HepG2 (cell line): ENCODE data around the gene ATP5MK. TPM values are rescaled to one million over a fixed set of nuclear protein-coding genes. Genes with fewer than 3 reads are reported as not detected.

ENCODE experiments used
- ATAC-seq: fragments of 200-7000 bp; cut with Tn5 transposase; 3 replicates; pipeline ENCODE4 v1.9.1; 2020; ENCODE audit warnings: mild to moderate bottlenecking, moderate library complexity
- BruUV-seq: library from RNA; stranded (reverse); fragments of 400-500 nt; replicated peaks from 2 replicates; lab custom pipeline; 2021; lab: Mats Ljungman, UMichigan
- CTCF ChIA-PET: fragments of 300-600 bp; formaldehyde crosslinking; extraction: SDS; loops from one replicate; lab custom pipeline; 2021; ENCODE audit warnings: low total read pairs, inconsistent platforms, low intra/inter-chr PET ratio; lab: Yijun Ruan, JAX
- POLR2A ChIA-PET: fragments of 350-600 bp; sonication (Branson Sonifier 250); formaldehyde crosslinking; loops from one replicate; lab custom pipeline; 2020; ENCODE audit warnings: antibody characterized with exemption, inconsistent platforms; lab: Yijun Ruan, JAX
- DNase-seq: peaks from one replicate; pipeline ENCODE4 v3.0.0-alpha.2; 2015; ENCODE audit warnings: low spot score
- FAIRE-seq: peaks from 3 replicates; lab custom pipeline; 2011; peaks lifted over from hg19 to GRCh38; lab: Jason Lieb, UNC
- H2AFZ ChIP-seq: one replicate; pipeline ENCODE4 v1.6.1; 2011; ENCODE audit warnings: low read length, inconsistent platforms
- H3K27ac ChIP-seq: fragments of 300-600 bp; 3 replicates; pipeline ENCODE4 v1.8.0; 2011; ENCODE audit warnings: mixed run types, mild to moderate bottlenecking, mixed read lengths, low read length, inconsistent platforms; ENCODE audit not compliant: insufficient read depth; ENCODE audit errors: extremely low read length
- H3K27me3 ChIP-seq, 2 experiments: fragments of 200-600 bp in 1 of 2; 2 replicates in 1 of 2; 3 replicates in 1 of 2; pipeline versions ENCODE4 v1.6.0 to v1.8.0; 2011; ENCODE audit warnings: low read length in 2 of 2, mild to moderate bottlenecking in 2 of 2, moderate library complexity in 2 of 2, inconsistent platforms in 1 of 2; ENCODE audit not compliant: insufficient read depth in 2 of 2, control insufficient read depth in 1 of 2
- H3K36me3 ChIP-seq, 2 experiments: fragments of 200-600 bp in 1 of 2; replicated peaks in 1 of 2; 2 replicates in 1 of 2; 3 replicates in 1 of 2; pipeline versions ENCODE4 v1.5.1 to v1.8.0; 2011; ENCODE audit warnings: low read length in 2 of 2, inconsistent platforms in 1 of 2; ENCODE audit not compliant: insufficient read depth in 2 of 2, control insufficient read depth in 1 of 2
- H3K4me1 ChIP-seq: 2 replicates; pipeline ENCODE4 v1.5.1; 2012; ENCODE audit warnings: low read length, inconsistent platforms; ENCODE audit not compliant: insufficient read depth
- H3K4me2 ChIP-seq: 2 replicates; pipeline ENCODE4 v1.6.0; 2011; ENCODE audit warnings: low read depth, low read length, inconsistent platforms
- H3K4me3 ChIP-seq, 3 experiments: fragments of 200-600 bp in 1 of 3; sonication (generic), shearing (Covaris generic) in 1 of 3; replicated peaks in 1 of 3; 2 replicates each; pipeline ENCODE4 v1.5.1; 2011 to 2016; ENCODE audit warnings: low read length in 3 of 3, inconsistent platforms in 2 of 3, low read depth in 2 of 3, mild to moderate bottlenecking in 2 of 3, control low read depth in 1 of 3, mixed read lengths in 1 of 3; ENCODE audit not compliant: insufficient read depth in 1 of 3
- H3K79me2 ChIP-seq: one replicate; pipeline ENCODE4 v1.6.1; 2011; ENCODE audit warnings: low read length, inconsistent platforms; ENCODE audit not compliant: insufficient read depth
- H3K9ac ChIP-seq: 2 replicates; pipeline ENCODE4 v1.6.0; 2011; ENCODE audit warnings: mild to moderate bottlenecking, low read depth, low read length, inconsistent platforms; ENCODE audit not compliant: insufficient read depth
- H3K9me3 ChIP-seq: 2 replicates; pipeline ENCODE4 v1.5.1; 2012; ENCODE audit warnings: mild to moderate bottlenecking, low read length
- H4K20me1 ChIP-seq: 2 replicates; pipeline ENCODE4 v1.6.0; 2011; ENCODE audit warnings: inconsistent platforms, mild to moderate bottlenecking, low read length, moderate library complexity; ENCODE audit not compliant: insufficient read depth
- CBX1 ChIP-seq: IDR thresholded peaks from one replicate; pipeline ENCODE4 v1.6.1; 2016; ENCODE audit warnings: antibody characterized with exemption, low read depth
- CREB3 ChIP-seq: sonication (generic); formaldehyde crosslinking; IDR thresholded peaks from 2 replicates; pipeline ENCODE4 v1.5.0; 2020; ENCODE audit warnings: missing genetic modification reagents
- SYNCRIP ChIP-seq: fragments of 200-400 bp; formaldehyde crosslinking; IDR thresholded peaks from 2 replicates; pipeline ENCODE4 v1.6.1; 2018; ENCODE audit warnings: mild to moderate bottlenecking, low read depth, low read length; ENCODE audit not compliant: insufficient read depth
- TSC22D2 ChIP-seq: sonication (generic); formaldehyde crosslinking; IDR thresholded peaks from 2 replicates; pipeline ENCODE4 v1.5.1; 2020; ENCODE audit warnings: missing genetic modification reagents, mild to moderate bottlenecking, borderline replicate concordance
- ZBTB3 ChIP-seq: sonication (generic); formaldehyde crosslinking; IDR thresholded peaks from 2 replicates; pipeline ENCODE4 v1.4.0; 2020; ENCODE audit warnings: low read depth, mild to moderate bottlenecking, moderate library complexity, missing genetic modification reagents, borderline replicate concordance
- ZEB1 ChIP-seq: IDR thresholded peaks from 2 replicates; pipeline ENCODE4 v1.6.1; 2012; ENCODE audit warnings: mild to moderate bottlenecking, low read depth, inconsistent platforms; ENCODE audit not compliant: insufficient replicate concordance
- ZNF331 ChIP-seq: sonication (generic); formaldehyde crosslinking; IDR thresholded peaks from 2 replicates; pipeline ENCODE4 v1.4.0; 2020; ENCODE audit warnings: missing genetic modification reagents
- ZNF546 ChIP-seq: sonication (generic); formaldehyde crosslinking; conservative IDR thresholded peaks from 2 replicates; pipeline ENCODE4 v1.8.1; 2023; ENCODE audit warnings: mild to moderate bottlenecking, missing genetic modification reagents
- ZNF574 ChIP-seq: sonication (generic); formaldehyde crosslinking; IDR thresholded peaks from 2 replicates; pipeline ENCODE4 v1.4.0; 2020; ENCODE audit warnings: missing genetic modification reagents
- ZNF607 ChIP-seq: sonication (generic); formaldehyde crosslinking; IDR thresholded peaks from 2 replicates; pipeline ENCODE4 v1.5.1; 2020; ENCODE audit warnings: missing genetic modification reagents, mild to moderate bottlenecking, borderline replicate concordance
- ZNF646 ChIP-seq: sonication (generic); formaldehyde crosslinking; IDR thresholded peaks from 2 replicates; pipeline ENCODE4 v1.9.0; 2021; ENCODE audit warnings: mild to moderate bottlenecking, missing genetic modification reagents
- WGBS: methylation state at CpG from one replicate; pipeline ENCODE4 v1.1.6; 2017; ENCODE audit warnings: low lambda C conversion rate; 5-methylcytosine and 5-hydroxymethylcytosine counted together
- in situ Hi-C: cut with HindIII; loops from 2 replicates; pipeline ENCODE4 v1.10.0; 2017; ENCODE audit warnings: low pct_unique_long_range_greater_than_20kb; ENCODE audit not compliant: extremely low pct_ligation_motif_present
- intact Hi-C: fragments of 100-400 bp; cut with micrococcal nuclease; formaldehyde crosslinking; loops from one replicate; pipeline ENCODE4 v1.10.0; 2022; ENCODE audit not compliant: unreplicated experiment
- polyA plus RNA-seq, 8 experiments: library from polyadenylated mRNA; depleted of rRNA in 3 of 8; stranded (reverse) in 7 of 8; unstranded in 1 of 8; fragments of >200 nt; fragmentation: Illumina TruSeq in 4 of 8; extraction: Trizol in 4 of 8; gene quantifications; 2 replicates each; pipeline versions ENCODE4 v1.2.1 to v1.2.3, GENCODE V29; 2011 to 2016; ENCODE audit warnings: low read depth in 4 of 8, missing spikeins in 1 of 8, mixed read lengths in 1 of 8; ENCODE audit not compliant: insufficient read depth in 1 of 8
- total RNA-seq, 5 experiments: library from RNA; depleted of rRNA; stranded (reverse); fragments of >200 nt; fragmentation: Illumina TruSeq; extraction: Trizol; gene quantifications; 2 replicates each; pipeline ENCODE4 v1.2.3, GENCODE V29; 2016; ENCODE audit warnings: low read depth in 1 of 5

ATP5MK gene
- total and polyA plus RNA-seq, 2 of the 13 experiments (the other 11 are each of a cell fraction or from before 2014, with no cell fraction given): 312 to 517 TPM

DNA sequence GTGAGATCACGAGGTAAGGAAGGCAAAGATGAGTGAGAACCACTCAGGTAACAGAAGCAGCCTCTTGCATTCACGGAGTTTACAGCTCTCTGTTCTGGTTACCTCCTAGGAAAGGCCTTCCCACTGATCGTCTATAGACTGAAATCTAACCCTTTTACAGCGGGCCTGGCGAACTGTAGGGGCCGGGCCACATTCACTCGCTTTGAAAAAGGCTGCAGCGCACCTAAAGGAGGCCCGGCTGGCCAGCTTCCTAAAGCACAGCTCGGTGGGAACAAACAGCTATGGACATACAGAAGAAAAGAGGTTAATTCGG is 565 bp downstream of the ATP5MK start:
- H3K4me1 ChIP-seq: peaks cover 49% of the 10 kb centered on the region
- peaks cover 55% of the 10 kb centered on the region for H3K79me2 ChIP-seq
- CTCF ChIA-PET: no interaction called here
- no peaks in the 10 kb centered on the region; a peak in 1 of 5 replicates for H3K27me3 ChIP-seq
- H4K20me1 ChIP-seq: no peaks in the 10 kb centered on the region
- peak overlapping the region; percentile 92 for H3K4me2 ChIP-seq
- H3K4me3 ChIP-seq: peak overlapping the region; percentile 71 to 94 (median 84)
- 3% methylated on average over 11 of the region's 11 CpGs for WGBS
- no peak for DNase-seq
- H3K9me3 ChIP-seq: no peaks in the 10 kb centered on the region
- in situ Hi-C loops (no loop called here), intact Hi-C loops (loop anchor here (2.0 kb wide), 1 partner anchor 27 kb away; no protein-coding TSS in a partner anchor)
- BruUV-seq: TSS peak; percentile 90
- H3K9ac ChIP-seq: peak overlapping the region; percentile 93
- no peak for FAIRE-seq
- peak overlapping the region; percentile 81 for H3K27ac ChIP-seq
- peaks cover 5 to 37% of the 10 kb centered on the region in 2 experiments; a peak in 4 of 5 replicates for H3K36me3 ChIP-seq
- peak; percentile 38 for ATAC-seq
- POLR2A ChIA-PET: interaction anchor here (1.0 to 1.8 kb wide), 8 partner anchors 8 to 74 kb away, joined by 3 to 10 read pairs (median 5); partner anchors contain the start of genes PCGF6 and TAF5
- H2AFZ ChIP-seq: no peak overlapping the region
- TF ChIP-seq CBX1 (no peak), ZEB1 (peak; percentile 13), ZNF546 (CRISPR knock-in tag) (0 out of 2 replicates have a peak, but pooled peaks have one; percentile 15), ZNF574 (CRISPR knock-in tag) (no peak), ZNF607 (CRISPR knock-in tag) (0 out of 2 replicates have a peak, but pooled peaks have one; percentile 26), CREB3 (CRISPR knock-in tag) (no peak), ZBTB3 (CRISPR knock-in tag) (0 out of 2 replicates have a peak, but pooled peaks have one; percentile 15), TSC22D2 (CRISPR knock-in tag) (no peak), ZNF646 (CRISPR knock-in tag) (no peak), SYNCRIP (no peak), ZNF331 (no peak)
